OCI-LY7 (cell line): ENCODE measurements around the gene ST14. TPM values are rescaled to one million over a fixed set of nuclear protein-coding genes. Genes with fewer than 3 reads are reported as not detected.

ENCODE experiments used
- BruUV-seq: library from RNA; stranded (reverse); fragments of 400-500 nt; replicated peaks from 2 replicates; lab custom pipeline; 2021; lab: Mats Ljungman, UMichigan
- CTCF ChIA-PET: fragments of 300-600 bp; sonication (Branson Sonifier 250); formaldehyde crosslinking; loops from one replicate; lab custom pipeline; 2022; ENCODE audit warnings: antibody characterized with exemption; ENCODE audit not compliant: unreplicated experiment; lab: Charles Lee
- POLR2A ChIA-PET: fragments of 300-600 bp; sonication (Branson Sonifier 250); formaldehyde crosslinking; loops from one replicate; lab custom pipeline; 2022; ENCODE audit warnings: antibody characterized with exemption; lab: Charles Lee
- DNase-seq: peaks from one replicate; pipeline ENCODE4 v3.0.0-alpha.2; 2015; ENCODE audit warnings: low spot score
- H2AFZ ChIP-seq: fragments of 200-600 bp; sonication (generic), shearing (Covaris generic); 2 replicates; pipeline ENCODE4 v1.6.1; 2014; ENCODE audit warnings: mild to moderate bottlenecking, antibody characterized with exemption, low read length, moderate library complexity
- H3K27ac ChIP-seq: fragments of 200-600 bp; sonication (generic); 2 replicates; pipeline ENCODE4 v1.5.1; 2014; ENCODE audit warnings: mixed run types, low read depth, mild to moderate bottlenecking, moderate library complexity, low read length, inconsistent platforms; ENCODE audit not compliant: poor library complexity, severe bottlenecking
- H3K36me3 ChIP-seq: fragments of 200-600 bp; sonication (generic); 2 replicates; pipeline ENCODE4 v1.6.1; 2014; ENCODE audit warnings: mild to moderate bottlenecking, antibody characterized with exemption, low read length, moderate library complexity, mixed read lengths; ENCODE audit not compliant: insufficient read depth
- H3K4me1 ChIP-seq: fragments of 200-600 bp; sonication (generic); 2 replicates; pipeline ENCODE4 v1.5.1; 2014; ENCODE audit warnings: mild to moderate bottlenecking, low read length; ENCODE audit not compliant: insufficient read depth, poor library complexity, severe bottlenecking
- H3K4me2 ChIP-seq: fragments of 200-600 bp; sonication (generic); 2 replicates; pipeline ENCODE4 v1.6.1; 2014; ENCODE audit warnings: mild to moderate bottlenecking, low read length
- H3K4me3 ChIP-seq: fragments of 200-600 bp; sonication (generic); 2 replicates; pipeline ENCODE4 v1.5.1; 2014; ENCODE audit warnings: mild to moderate bottlenecking, low read depth, low read length; ENCODE audit not compliant: poor library complexity, severe bottlenecking
- H3K79me2 ChIP-seq: fragments of 200-600 bp; sonication (generic); 2 replicates; pipeline ENCODE4 v1.6.1; 2016; ENCODE audit warnings: low read depth, mild to moderate bottlenecking, low read length, moderate library complexity, mixed read lengths; ENCODE audit not compliant: insufficient read depth
- H3K9me2 ChIP-seq: fragments of 200-600 bp; sonication (generic); 2 replicates; pipeline ENCODE4 v1.6.1; 2016; ENCODE audit warnings: mild to moderate bottlenecking, low read length, mixed read lengths; ENCODE audit not compliant: insufficient read depth
- H3K9me3 ChIP-seq: fragments of 200-600 bp; sonication (generic); 2 replicates; pipeline ENCODE4 v1.6.1; 2014; ENCODE audit warnings: mild to moderate bottlenecking, mixed run types, low read length, mixed read lengths
- H4K20me1 ChIP-seq: fragments of 200-600 bp; sonication (generic); 2 replicates; pipeline ENCODE4 v1.6.1; 2014; ENCODE audit warnings: mild to moderate bottlenecking, antibody characterized with exemption, low read length, moderate library complexity, mixed read lengths; ENCODE audit not compliant: insufficient read depth
- CTCF ChIP-seq: fragments of 200-600 bp; sonication (generic); conservative IDR thresholded peaks from 2 replicates; pipeline ENCODE4 v1.5.1; 2014; ENCODE audit warnings: mild to moderate bottlenecking, antibody characterized with exemption, low read length, moderate library complexity, mixed read lengths
- EZH2phosphoT487 ChIP-seq: fragments of 200-600 bp; sonication (generic); IDR thresholded peaks from 2 replicates; pipeline ENCODE4 v1.6.1; 2018; ENCODE audit warnings: low read depth, borderline replicate concordance, mild to moderate bottlenecking, mixed run types, antibody characterized with exemption, low read length, moderate library complexity, mixed read lengths
- intact Hi-C: fragments of 100-400 bp; cut with micrococcal nuclease; formaldehyde crosslinking; loops from one replicate; pipeline ENCODE4 v1.10.0; 2022; ENCODE audit not compliant: unreplicated experiment
- total RNA-seq, 2 experiments: library from RNA; depleted of rRNA in 1 of 2; stranded (reverse); fragments of >200 nt in 1 of 2; shearing (Covaris generic) in 1 of 2; gene quantifications; 2 replicates each; pipeline ENCODE4 v1.2.3, GENCODE V29; 2014 to 2022

The ST14 gene
- total RNA-seq, 2 experiments from 2014 or later = 98.0 to 135 TPM

- H3K4me1 ChIP-seq = peaks cover 15% of the 10 kb centered on the region
- no peak for DNase-seq
- no peaks in the 10 kb centered on the region for H4K20me1 ChIP-seq
- no peak for TF ChIP-seq EZH2phosphoT487
- TF ChIP-seq CTCF = no peak
- H3K79me2 ChIP-seq = peaks cover 2% of the 10 kb centered on the region; the same call in 1 of the 2 replicates
- peaks cover 99% of the 10 kb centered on the region for H3K36me3 ChIP-seq
- no peaks in the 10 kb centered on the region for H3K9me2 ChIP-seq
- no peak overlapping the region for H3K27ac ChIP-seq
- POLR2A ChIA-PET = interaction anchor here (0.6 to 1.5 kb wide), 6 partner anchors 57 to 205 kb away, joined by 3 to 6 read pairs (median 4); no protein-coding TSS in a partner anchor
- intact Hi-C loops = no loop called here
- BruUV-seq = no TSS peak
- no peaks in the 10 kb centered on the region for H3K9me3 ChIP-seq
- H2AFZ ChIP-seq = no peak overlapping the region
- no peak overlapping the region for H3K4me2 ChIP-seq
- CTCF ChIA-PET = no interaction called here
- no peak overlapping the region for H3K4me3 ChIP-seq
These were observed 33.1 kb upstream of the ST14 start for GRCh38 chr11:130126516-130126915.

- no peak for DNase-seq
- no TSS peak for BruUV-seq
- H2AFZ ChIP-seq = no peak overlapping the region
- H3K36me3 ChIP-seq = peaks cover 99% of the 10 kb centered on the region
- H3K9me3 ChIP-seq = no peaks in the 10 kb centered on the region
- H3K4me1 ChIP-seq = peaks cover 15% of the 10 kb centered on the region
- intact Hi-C loops = no loop called here
- no peak overlapping the region for H3K27ac ChIP-seq
- no peak for TF ChIP-seq CTCF
- no peak for TF ChIP-seq EZH2phosphoT487
- POLR2A ChIA-PET = interaction anchor here (0.7 to 1.3 kb wide), 11 partner anchors 8 to 202 kb away, joined by 3 to 6 read pairs (median 4); no protein-coding TSS in a partner anchor
- no peak overlapping the region for H3K4me2 ChIP-seq
- CTCF ChIA-PET = no interaction called here
- no peaks in the 10 kb centered on the region for H4K20me1 ChIP-seq
- H3K9me2 ChIP-seq = no peaks in the 10 kb centered on the region
- peaks cover 1% of the 10 kb centered on the region; the same call in 1 of the 2 replicates for H3K79me2 ChIP-seq
- H3K4me3 ChIP-seq = no peak overlapping the region
These were observed 32.1 kb upstream of the ST14 start for GRCh38 chr11:130127509-130127908.

DNA sequence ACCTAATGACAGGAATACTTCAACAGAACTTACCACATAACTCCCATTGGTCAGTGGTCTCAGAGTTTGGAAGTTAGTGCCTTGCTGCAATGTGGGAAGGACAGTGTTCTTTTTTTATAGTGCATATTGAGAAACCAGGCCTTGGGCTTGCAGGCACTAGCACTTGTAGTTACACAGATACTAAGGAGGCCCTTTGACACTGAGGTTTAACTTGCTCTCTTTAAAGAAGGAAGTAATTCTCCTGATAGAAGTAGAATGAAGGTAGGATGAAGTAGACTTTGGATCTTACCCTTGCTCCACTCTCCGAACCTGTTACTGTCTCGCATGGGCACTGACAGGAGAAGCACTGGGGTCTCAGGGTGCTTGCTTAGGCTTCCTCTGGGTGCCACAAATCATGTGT, 31.0 kb upstream of the ST14 start:
- Histone ChIP-seq H3K79me2 (peaks cover 6% of the 10 kb centered on the region; the same call in 1 of the 2 replicates), H3K27ac (no peak overlapping the region), H3K9me2 (no peaks in the 10 kb centered on the region), H3K4me1 (peaks cover 20% of the 10 kb centered on the region), H3K4me2 (no peak overlapping the region), H4K20me1 (no peaks in the 10 kb centered on the region), H2AFZ (no peak overlapping the region), H3K4me3 (no peak overlapping the region), H3K36me3 (peaks cover 99% of the 10 kb centered on the region), H3K9me3 (no peaks in the 10 kb centered on the region)
- CTCF ChIA-PET = interaction anchor here (1.1 kb wide), 1 partner anchor 137 kb away, joined by 3 read pairs; no protein-coding TSS in a partner anchor
- DNase-seq = no peak
- POLR2A ChIA-PET = interaction anchor here (0.8 to 4.8 kb wide), 3 partner anchors 9 to 122 kb away, joined by 3 to 43 read pairs (median 3); no protein-coding TSS in a partner anchor
- BruUV-seq = no TSS peak
- TF ChIP-seq CTCF = no peak
- TF ChIP-seq EZH2phosphoT487 = no peak
- intact Hi-C loops = no loop called here
